Measurements from ENCODE around the gene ISOC1.

- TF ChIP-seq, protein P1, sequence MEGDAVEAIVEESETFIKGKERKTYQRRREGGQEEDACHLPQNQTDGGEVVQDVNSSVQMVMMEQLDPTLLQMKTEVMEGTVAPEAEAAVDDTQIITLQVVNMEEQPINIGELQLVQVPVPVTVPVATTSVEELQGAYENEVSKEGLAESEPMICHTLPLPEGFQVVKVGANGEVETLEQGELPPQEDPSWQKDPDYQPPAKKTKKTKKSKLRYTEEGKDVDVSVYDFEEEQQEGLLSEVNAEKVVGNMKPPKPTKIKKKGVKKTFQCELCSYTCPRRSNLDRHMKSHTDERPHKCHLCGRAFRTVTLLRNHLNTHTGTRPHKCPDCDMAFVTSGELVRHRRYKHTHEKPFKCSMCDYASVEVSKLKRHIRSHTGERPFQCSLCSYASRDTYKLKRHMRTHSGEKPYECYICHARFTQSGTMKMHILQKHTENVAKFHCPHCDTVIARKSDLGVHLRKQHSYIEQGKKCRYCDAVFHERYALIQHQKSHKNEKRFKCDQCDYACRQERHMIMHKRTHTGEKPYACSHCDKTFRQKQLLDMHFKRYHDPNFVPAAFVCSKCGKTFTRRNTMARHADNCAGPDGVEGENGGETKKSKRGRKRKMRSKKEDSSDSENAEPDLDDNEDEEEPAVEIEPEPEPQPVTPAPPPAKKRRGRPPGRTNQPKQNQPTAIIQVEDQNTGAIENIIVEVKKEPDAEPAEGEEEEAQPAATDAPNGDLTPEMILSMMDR (conservative IDR thresholded peaks at IDR 0.05 in 1 of 2, IDR thresholded peaks at IDR 0.05 in 1 of 2; ENCODE audit: low read depth in 1 of 2, low read length in 2 of 2) = no peak
- no peak for TF ChIP-seq EZH2 (IDR thresholded peaks at IDR 0.05; ENCODE audit: low read length, missing control alignments)
Measured at GRCh38 chr5:129061849-129062248, 32.7 kb upstream of the ISOC1 start.
